Skin epidermis (tissue), 12 donors: ENCODE results near the gene ALDH2.
"Not testable (repeated sequence)": the region's sequence is repeated elsewhere in the genome, so short reads cannot be mapped to it uniquely, and the experiment has no call there.

Source experiments
- H3K27ac ChIP-seq, 21 experiments: fragments of 200-600 bp; sonication (generic) in 11 of 21; one replicate each; pipeline ENCODE4 v1.5.0; 2020; ENCODE audit warnings: mild to moderate bottlenecking in 3 of 21, inconsistent platforms in 2 of 21, moderate library complexity in 2 of 21
- H3K4me3 ChIP-seq, 7 experiments: fragments of 200-600 bp; sonication (generic) in 2 of 7; one replicate each; pipeline ENCODE4 v1.5.0; 2020; ENCODE audit warnings: inconsistent platforms in 2 of 7, mild to moderate bottlenecking in 2 of 7, moderate library complexity in 1 of 7

The ALDH2 gene

GRCh38 chr12:111766608-111767361 is at the start of gene ALDH2:
TSS of gene ALDH2 (plus strand) at chr12:111766933. CDS start at chr12:111766983, 50 bp downstream.
- Histone ChIP-seq H3K27ac (peak within 1 kb of the TSS in 20 of 21 experiments; percentile 58 to 89 (median 79)), H3K4me3 (peak within 1 kb of the TSS; percentile 55 to 72 (median 65))

GRCh38 chr12:111719316-111719715 is 47.4 kb upstream of the ALDH2 start:
- H3K4me3 ChIP-seq, H3K27ac ChIP-seq: not testable (repeated sequence)

- Histone ChIP-seq H3K4me3 (no peak overlapping the region), H3K27ac (no peak overlapping the region)
These were observed 46.3 kb upstream of the ALDH2 start for GRCh38 chr12:111720457-111720856.

DNA sequence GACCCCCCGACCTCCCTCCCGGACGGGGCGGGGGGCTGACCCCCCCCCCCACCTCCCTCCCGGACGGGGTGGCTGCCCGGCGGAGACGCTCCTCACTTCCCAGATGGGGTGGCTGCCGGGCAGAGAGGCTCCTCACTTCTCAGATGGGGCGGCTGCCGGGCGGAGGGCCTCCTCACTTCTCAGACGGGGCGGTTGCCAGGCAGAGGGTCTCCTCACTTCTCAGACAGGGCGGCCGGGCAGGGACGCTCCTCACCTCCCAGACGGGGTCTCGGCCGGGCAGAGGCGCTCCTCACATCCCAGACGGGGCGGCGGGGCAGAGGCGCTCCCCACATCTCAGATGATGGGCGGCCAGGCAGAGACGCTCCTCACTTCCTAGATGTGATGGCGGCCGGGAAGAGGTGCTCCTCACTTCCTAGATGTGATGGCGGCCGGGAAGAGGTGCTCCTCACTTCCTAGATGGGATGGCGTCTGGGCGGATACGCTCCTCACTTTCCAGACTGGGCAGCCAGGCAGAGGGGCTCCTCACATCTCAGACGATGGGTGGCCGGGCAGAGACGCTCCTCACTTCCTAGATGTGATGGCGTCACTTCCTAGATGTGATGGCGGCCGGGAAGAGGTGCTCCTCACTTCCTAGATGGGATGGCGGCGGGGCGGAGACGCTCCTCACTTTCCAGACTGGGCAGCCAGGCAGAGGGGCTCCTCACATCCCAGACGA is 42.9 kb upstream of the ALDH2 start:
- not testable (repeated sequence) for H3K27ac ChIP-seq, H3K4me3 ChIP-seq

DNA sequence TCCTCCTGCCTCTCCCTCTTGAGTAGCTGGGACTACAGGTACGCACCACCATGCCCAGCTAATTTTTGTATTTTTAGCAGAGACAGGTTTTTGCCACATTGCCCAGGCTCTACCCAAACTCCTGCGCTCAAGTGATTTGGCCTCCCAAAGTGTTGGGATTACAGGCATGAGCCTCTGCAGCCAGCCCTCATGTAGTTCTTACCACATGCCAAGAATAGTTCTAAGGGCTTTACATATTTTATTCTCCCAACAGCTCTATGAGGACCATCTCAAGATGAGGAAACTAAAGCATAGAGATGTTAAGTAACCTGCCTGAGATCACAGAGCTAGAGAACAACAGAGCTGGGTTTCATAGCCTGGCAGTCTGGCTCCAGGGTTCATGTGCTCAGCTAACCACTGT is 37.9 kb upstream of the ALDH2 start:
- H3K4me3 ChIP-seq, result no peak overlapping the region
- H3K27ac ChIP-seq, result no peak overlapping the region

GRCh38 chr12:111730420-111730819 is 36.3 kb upstream of the ALDH2 start:
- no peak overlapping the region for H3K4me3 ChIP-seq
- H3K27ac ChIP-seq, result no peak overlapping the region

DNA sequence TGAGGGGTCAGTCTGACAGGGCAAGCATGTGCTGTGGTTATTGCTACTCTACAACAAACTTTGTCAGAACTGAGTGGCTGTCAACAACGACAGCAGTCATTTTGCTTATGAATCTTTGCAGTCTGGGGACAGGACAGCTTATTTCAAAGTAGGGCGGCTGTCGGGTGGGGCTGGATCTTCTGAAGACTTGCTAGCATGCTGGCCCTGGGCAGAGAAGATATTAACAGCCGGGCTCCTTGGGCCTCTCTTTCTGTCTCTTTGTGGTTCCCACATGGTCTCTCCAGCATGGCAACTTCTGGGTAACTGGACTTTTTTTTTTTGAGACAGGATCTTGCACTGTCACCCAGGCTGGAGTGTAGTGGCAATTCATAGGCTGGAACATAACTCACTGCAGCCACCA is 33.9 kb upstream of the ALDH2 start:
- no peak overlapping the region for H3K4me3 ChIP-seq
- H3K27ac ChIP-seq, result no peak overlapping the region

- Histone ChIP-seq H3K27ac (no peak overlapping the region), H3K4me3 (no peak overlapping the region)
These were observed 33.3 kb upstream of the ALDH2 start for GRCh38 chr12:111733340-111733915.

DNA sequence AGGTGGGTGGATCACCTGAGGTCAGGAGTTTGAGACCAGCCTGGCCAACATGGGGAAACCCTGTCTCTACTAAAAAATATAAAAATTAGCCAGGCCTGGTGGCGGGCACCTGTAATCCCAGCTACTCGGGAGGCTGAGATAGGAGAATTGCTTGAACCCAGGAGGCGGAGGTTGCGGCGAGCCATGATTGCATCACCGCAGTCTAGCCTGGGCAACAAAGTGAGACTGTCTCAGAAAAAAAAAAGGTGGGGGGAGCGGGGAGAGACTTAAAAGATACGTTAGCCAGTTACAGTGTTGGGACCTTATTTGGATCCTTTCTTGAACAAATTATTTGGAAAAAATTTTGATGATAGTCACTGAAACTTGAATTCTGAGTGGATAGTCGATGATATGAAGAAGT is 27.2 kb upstream of the ALDH2 start:
- H3K27ac ChIP-seq, H3K4me3 ChIP-seq: not testable (repeated sequence)

DNA sequence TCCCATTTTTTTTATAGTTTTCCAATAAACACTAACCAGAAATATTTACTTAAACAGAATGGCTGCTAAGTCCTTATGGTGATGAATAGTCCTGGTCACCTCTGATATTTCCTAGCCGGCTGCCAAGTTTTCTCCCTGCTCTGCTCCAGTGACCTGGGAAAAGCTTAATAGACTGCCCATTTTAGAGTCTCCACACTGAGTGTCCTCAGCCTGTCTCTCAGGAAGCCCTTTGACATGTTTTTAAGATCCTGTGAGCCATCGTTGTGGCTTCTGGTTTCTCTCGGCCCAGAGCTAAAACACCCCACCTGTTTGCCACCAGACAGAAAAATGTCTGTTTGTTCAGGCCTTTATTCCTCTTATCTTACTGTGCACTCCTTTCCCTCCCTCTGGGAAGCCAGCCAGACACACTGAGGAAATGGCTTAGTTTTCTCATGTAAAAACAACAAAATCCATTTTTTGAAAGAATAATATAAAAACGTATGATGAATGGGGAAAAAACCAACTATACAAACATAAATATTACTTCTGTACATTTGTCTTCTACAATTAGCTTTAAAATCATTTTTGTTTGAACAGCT is 25.4 kb upstream of the ALDH2 start:
- H3K27ac ChIP-seq, result no peak overlapping the region

DNA sequence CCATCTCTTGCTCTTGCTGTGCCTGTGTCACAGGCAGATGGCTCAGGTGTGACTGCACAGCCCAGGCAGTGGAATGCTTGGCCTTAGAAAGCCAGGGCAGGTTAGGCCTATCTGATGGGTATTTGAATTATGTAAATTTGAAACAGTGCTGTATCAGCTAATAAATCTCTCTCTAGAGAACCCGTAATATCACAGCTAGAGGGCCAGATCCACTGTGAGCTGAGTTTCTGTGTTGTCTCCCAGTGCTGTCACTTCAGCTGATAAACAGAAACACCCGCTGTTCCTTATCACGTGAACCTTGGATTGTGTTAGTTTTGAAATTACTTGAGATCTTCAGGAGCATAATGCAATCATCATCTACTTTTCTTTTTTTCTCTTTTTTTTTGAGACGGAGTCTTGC is 21.5 kb upstream of the ALDH2 start:
- no peak overlapping the region for H3K27ac ChIP-seq
- no peak overlapping the region for H3K4me3 ChIP-seq

More for the DNA sequence above, 25.4 kb upstream of the ALDH2 start:
- no peak overlapping the region for H3K4me3 ChIP-seq

GRCh38 chr12:111747333-111747732 is 19.4 kb upstream of the ALDH2 start:
- Histone ChIP-seq H3K27ac (no peak overlapping the region), H3K4me3 (no peak overlapping the region)

GRCh38 chr12:111748151-111748672 is 18.5 kb upstream of the ALDH2 start:
- Histone ChIP-seq H3K27ac (no peak overlapping the region), H3K4me3 (no peak overlapping the region)

DNA sequence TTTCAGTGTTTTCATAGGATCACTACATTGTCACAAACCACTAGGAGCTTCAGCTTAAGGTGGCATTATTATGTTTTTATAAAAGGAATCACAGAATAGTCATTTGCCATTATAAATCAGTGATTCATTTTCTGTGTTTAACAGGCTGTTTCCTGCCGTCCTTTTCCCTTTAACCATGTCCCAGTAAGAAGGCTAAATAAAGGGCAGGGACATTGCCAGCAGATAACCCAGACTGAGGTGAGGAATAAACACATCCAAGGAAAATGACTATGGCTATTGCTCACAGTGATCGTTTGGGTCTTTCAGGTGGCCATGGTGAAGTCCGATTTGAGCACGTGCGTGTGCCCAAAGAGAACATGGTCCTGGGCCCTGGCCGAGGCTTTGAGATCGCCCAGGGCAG is 17.9 kb upstream of the ALDH2 start:
- Histone ChIP-seq H3K27ac (no peak overlapping the region), H3K4me3 (no peak overlapping the region)

- Histone ChIP-seq H3K27ac (no peak overlapping the region), H3K4me3 (no peak overlapping the region)
These were observed 17.3 kb upstream of the ALDH2 start for GRCh38 chr12:111749391-111749790.

GRCh38 chr12:111753144-111753881 is 13.4 kb upstream of the ALDH2 start:
- Histone ChIP-seq H3K27ac (peak overlapping the region in 1 of 21 experiments; percentile 35), H3K4me3 (no peak overlapping the region)

DNA sequence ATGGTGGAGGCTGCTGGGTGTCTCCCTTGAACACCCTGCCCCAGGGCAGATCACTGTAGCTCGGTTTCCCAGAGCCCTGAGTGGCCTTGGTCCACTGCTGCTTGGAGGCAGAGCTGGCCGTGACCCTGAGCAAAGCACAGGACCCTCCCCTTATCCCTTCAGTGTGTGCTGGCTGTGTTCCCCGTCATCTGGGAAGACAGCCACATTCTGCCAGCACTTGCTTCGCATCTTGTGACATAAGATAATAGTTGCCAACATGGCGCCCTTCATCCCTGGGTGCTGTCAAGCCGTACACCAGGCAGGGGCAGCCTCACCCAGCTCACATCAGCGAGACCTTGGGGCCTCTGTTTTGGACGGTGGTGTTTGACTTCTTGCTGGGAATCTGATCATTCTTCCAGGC is 12.1 kb upstream of the ALDH2 start:
- Histone ChIP-seq H3K4me3 (no peak overlapping the region), H3K27ac (no peak overlapping the region)

GRCh38 chr12:111756196-111756595 is 10.5 kb upstream of the ALDH2 start:
- Histone ChIP-seq H3K4me3 (no peak overlapping the region), H3K27ac (peak overlapping the region in 2 of 21 experiments; percentile 52 to 87)

DNA sequence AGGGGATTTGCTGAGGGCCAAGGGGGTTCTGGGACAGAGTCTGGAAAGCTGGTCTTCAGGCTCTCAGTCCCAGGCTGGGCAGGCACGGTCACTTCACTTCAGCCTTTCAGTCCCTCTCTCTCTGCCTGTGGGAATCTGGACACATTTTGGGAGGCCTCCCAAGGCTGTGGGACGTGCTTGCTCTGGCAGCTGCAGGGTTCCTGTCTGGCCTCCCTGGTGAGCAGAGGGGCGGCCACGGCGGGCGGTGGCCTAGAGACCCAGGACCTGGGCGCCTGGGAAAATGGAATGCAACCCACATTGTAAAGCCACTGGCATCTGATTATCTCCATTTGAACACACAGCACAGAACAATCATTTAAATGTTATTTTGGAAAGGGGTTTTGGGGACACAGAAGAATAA is 10.1 kb upstream of the ALDH2 start:
- no peak overlapping the region for H3K4me3 ChIP-seq
- peak overlapping the region in 8 of 21 experiments; percentile 41 to 87 (median 81) for H3K27ac ChIP-seq
